Measurements from ENCODE around the gene TTC22. TPM values are rescaled to one million over a fixed set of nuclear protein-coding genes. Genes with fewer than 3 reads are reported as not detected.
"Not testable (repeated sequence)": the region's sequence is repeated elsewhere in the genome, so short reads cannot be mapped to it uniquely, and the experiment has no call there.

Gene TTC22
- total RNA-seq, 1 donor from 2014 or later: not detected

GRCh38 chr1:54782588-54782987 is 18.5 kb downstream of the TTC22 start:
- no peak overlapping the region for H3K4me3 Mint-ChIP-seq (ENCODE audit: unreplicated experiment)

GRCh38 chr1:54782156-54782555 is 19.0 kb downstream of the TTC22 start:
- peaks cover 9% of the 10 kb centered on the region for H3K27me3 Mint-ChIP-seq (ENCODE audit: unreplicated experiment)
- H3K9me3 Mint-ChIP-seq (ENCODE audit: unreplicated experiment): no peaks in the 10 kb centered on the region
- H3K36me3 Mint-ChIP-seq (ENCODE audit: low read depth, unreplicated experiment): peaks cover 5% of the 10 kb centered on the region
- H3K4me1 Mint-ChIP-seq (ENCODE audit: unreplicated experiment): peaks cover 20% of the 10 kb centered on the region
- H3K4me3 Mint-ChIP-seq (ENCODE audit: unreplicated experiment): no peak overlapping the region
- no peak overlapping the region for H3K27ac Mint-ChIP-seq (ENCODE audit: unreplicated experiment)
- TF ChIP-seq CTCF (IDR thresholded peaks at IDR 0.05; ENCODE audit: unreplicated experiment): no peak
- DNase-seq (ENCODE audit: low spot score): no peak

More at GRCh38 chr1:54782588-54782987, 18.5 kb downstream of the TTC22 start:
- no peak for TF ChIP-seq CTCF (IDR thresholded peaks at IDR 0.05; ENCODE audit: unreplicated experiment)
- Mint-ChIP-seq H3K27ac (ENCODE audit: unreplicated experiment) (peak overlapping the region; percentile 11), H3K9me3 (ENCODE audit: unreplicated experiment) (no peaks in the 10 kb centered on the region), H3K27me3 (ENCODE audit: unreplicated experiment) (peaks cover 9% of the 10 kb centered on the region), H3K4me1 (ENCODE audit: unreplicated experiment) (peaks cover 20% of the 10 kb centered on the region), H3K36me3 (ENCODE audit: low read depth, unreplicated experiment) (peaks cover 5% of the 10 kb centered on the region)
- no peak for DNase-seq (ENCODE audit: low spot score)

- no peaks in the 10 kb centered on the region for H3K9me3 Mint-ChIP-seq (ENCODE audit: unreplicated experiment)
- H3K4me1 Mint-ChIP-seq (ENCODE audit: unreplicated experiment): peaks cover 20% of the 10 kb centered on the region
- H3K36me3 Mint-ChIP-seq (ENCODE audit: low read depth, unreplicated experiment): peaks cover 5% of the 10 kb centered on the region
- peaks cover 9% of the 10 kb centered on the region for H3K27me3 Mint-ChIP-seq (ENCODE audit: unreplicated experiment)
- no peak for TF ChIP-seq CTCF (IDR thresholded peaks at IDR 0.05; ENCODE audit: unreplicated experiment)
- H3K4me3 Mint-ChIP-seq (ENCODE audit: unreplicated experiment): no peak overlapping the region
- no peak overlapping the region for H3K27ac Mint-ChIP-seq (ENCODE audit: unreplicated experiment)
- DNase-seq (ENCODE audit: low spot score): peak; percentile 39
Observed at GRCh38 chr1:54781023-54781723, 19.9 kb downstream of the TTC22 start.

GRCh38 chr1:54777431-54777830 is 23.7 kb downstream of the TTC22 start:
- H3K36me3 Mint-ChIP-seq (ENCODE audit: low read depth, unreplicated experiment): peaks cover 5% of the 10 kb centered on the region
- H3K27me3 Mint-ChIP-seq (ENCODE audit: unreplicated experiment): peaks cover 9% of the 10 kb centered on the region
- no peak overlapping the region for H3K27ac Mint-ChIP-seq (ENCODE audit: unreplicated experiment)
- no peak for TF ChIP-seq CTCF (IDR thresholded peaks at IDR 0.05; ENCODE audit: unreplicated experiment)
- no peak overlapping the region for H3K4me3 Mint-ChIP-seq (ENCODE audit: unreplicated experiment)
- DNase-seq (ENCODE audit: low spot score): no peak
- no peaks in the 10 kb centered on the region for H3K9me3 Mint-ChIP-seq (ENCODE audit: unreplicated experiment)
- H3K4me1 Mint-ChIP-seq (ENCODE audit: unreplicated experiment): peaks cover 20% of the 10 kb centered on the region

- no peaks in the 10 kb centered on the region for H3K9me3 Mint-ChIP-seq (ENCODE audit: unreplicated experiment)
- H3K36me3 Mint-ChIP-seq (ENCODE audit: low read depth, unreplicated experiment): peaks cover 5% of the 10 kb centered on the region
- H3K27ac Mint-ChIP-seq (ENCODE audit: unreplicated experiment): no peak overlapping the region
- H3K4me1 Mint-ChIP-seq (ENCODE audit: unreplicated experiment): peaks cover 20% of the 10 kb centered on the region
- peaks cover 9% of the 10 kb centered on the region for H3K27me3 Mint-ChIP-seq (ENCODE audit: unreplicated experiment)
- TF ChIP-seq CTCF (IDR thresholded peaks at IDR 0.05; ENCODE audit: unreplicated experiment): no peak
- no peak for DNase-seq (ENCODE audit: low spot score)
- no peak overlapping the region for H3K4me3 Mint-ChIP-seq (ENCODE audit: unreplicated experiment)
Observed at GRCh38 chr1:54777011-54777410, 24.1 kb downstream of the TTC22 start.

GRCh38 chr1:54775828-54776721 is 25.0 kb downstream of the TTC22 start:
- not testable (repeated sequence) for H3K9me3 Mint-ChIP-seq (ENCODE audit: unreplicated experiment); H3K27me3 Mint-ChIP-seq (ENCODE audit: unreplicated experiment); DNase-seq (ENCODE audit: low spot score); H3K4me3 Mint-ChIP-seq (ENCODE audit: unreplicated experiment); H3K36me3 Mint-ChIP-seq (ENCODE audit: low read depth, unreplicated experiment)
- peak overlapping the region; percentile 52 for H3K27ac Mint-ChIP-seq (ENCODE audit: unreplicated experiment)
- H3K4me1 Mint-ChIP-seq (ENCODE audit: unreplicated experiment): peaks cover 17% of the 10 kb centered on the region

Measured in endothelial cell (in vitro differentiated cells).